ENCODE measurements around the gene SLC16A6.
A peak's percentile ranks its signal among the peaks of the same experiment; 100 is the strongest.
"Not testable (repeated sequence)": the region's sequence is repeated elsewhere in the genome, so short reads cannot be mapped to it uniquely, and the experiment has no call there.

SLC16A6 gene

GRCh38 chr17:68310152-68310551 lies 19.2 kb upstream of the SLC16A6 start:
- peak; percentile 67 for DNase-seq

GRCh38 chr17:68309066-68309670 lies 18.2 kb upstream of the SLC16A6 start:
- not testable (repeated sequence) for DNase-seq

- not testable (repeated sequence) for DNase-seq
These were observed 17.6 kb upstream of the SLC16A6 start for GRCh38 chr17:68308486-68308885.

DNA sequence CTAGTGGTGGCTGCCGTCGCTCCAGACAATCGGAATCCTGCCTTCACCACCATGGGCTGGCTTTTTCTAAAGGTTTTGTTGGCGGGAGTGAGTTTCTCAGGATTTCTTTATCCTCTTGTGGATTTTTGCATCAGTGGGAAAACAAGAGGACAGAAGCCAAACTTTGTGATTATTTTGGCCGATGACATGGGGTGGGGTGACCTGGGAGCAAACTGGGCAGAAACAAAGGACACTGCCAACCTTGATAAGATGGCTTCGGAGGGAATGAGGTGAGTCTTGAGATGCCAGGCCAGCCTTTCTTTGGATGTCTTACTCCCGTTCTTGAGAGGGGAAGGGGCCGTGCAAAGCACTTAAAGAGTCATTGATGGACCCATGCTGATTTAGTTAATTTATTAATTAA lies 16.5 kb upstream of the SLC16A6 start:
- no peak for DNase-seq

DNA sequence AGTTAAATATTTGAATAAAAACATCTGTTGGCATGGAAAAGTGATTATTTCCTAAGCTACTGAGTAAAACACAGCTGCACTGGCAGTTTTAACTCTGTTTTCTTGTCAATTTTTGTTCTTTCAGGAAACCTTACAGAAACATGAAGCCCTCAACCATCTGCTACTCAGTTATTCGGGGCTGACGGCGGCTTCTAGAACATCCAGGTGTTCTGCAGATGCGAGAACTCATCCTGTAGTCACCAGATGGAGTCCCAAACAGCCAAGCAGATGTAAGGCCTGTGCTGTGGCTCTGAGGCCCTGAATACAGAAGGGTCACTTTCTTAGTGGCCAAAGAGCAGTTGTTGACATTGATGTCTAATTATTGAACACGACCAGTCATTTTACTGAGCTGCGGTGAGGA lies 15.9 kb upstream of the SLC16A6 start:
- DNase-seq: no peak

DNA sequence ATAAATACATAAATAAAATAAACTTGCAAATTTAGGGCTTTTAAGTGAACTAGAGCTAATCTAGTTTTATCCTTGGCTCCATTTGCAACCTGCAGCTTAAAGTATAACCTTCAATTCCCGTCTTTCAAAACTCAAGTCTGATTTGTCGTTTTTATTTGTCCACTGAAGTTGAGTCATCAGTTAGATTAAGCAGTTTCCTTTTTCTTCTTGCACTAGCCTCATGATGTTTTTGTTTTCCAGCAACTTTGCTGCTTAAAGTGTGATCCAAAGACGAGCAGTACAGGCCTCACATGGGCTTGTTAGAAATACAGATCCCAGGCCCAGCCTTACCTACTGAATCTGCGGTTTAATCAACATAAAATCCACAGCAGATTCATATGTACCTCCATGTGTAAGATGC lies 14.2 kb upstream of the SLC16A6 start:
- no peak for DNase-seq

- no peak for DNase-seq
These were observed 13.8 kb upstream of the SLC16A6 start for GRCh38 chr17:68304706-68305105.

GRCh38 chr17:68302666-68303065 lies 11.7 kb upstream of the SLC16A6 start:
- DNase-seq: no peak

DNA sequence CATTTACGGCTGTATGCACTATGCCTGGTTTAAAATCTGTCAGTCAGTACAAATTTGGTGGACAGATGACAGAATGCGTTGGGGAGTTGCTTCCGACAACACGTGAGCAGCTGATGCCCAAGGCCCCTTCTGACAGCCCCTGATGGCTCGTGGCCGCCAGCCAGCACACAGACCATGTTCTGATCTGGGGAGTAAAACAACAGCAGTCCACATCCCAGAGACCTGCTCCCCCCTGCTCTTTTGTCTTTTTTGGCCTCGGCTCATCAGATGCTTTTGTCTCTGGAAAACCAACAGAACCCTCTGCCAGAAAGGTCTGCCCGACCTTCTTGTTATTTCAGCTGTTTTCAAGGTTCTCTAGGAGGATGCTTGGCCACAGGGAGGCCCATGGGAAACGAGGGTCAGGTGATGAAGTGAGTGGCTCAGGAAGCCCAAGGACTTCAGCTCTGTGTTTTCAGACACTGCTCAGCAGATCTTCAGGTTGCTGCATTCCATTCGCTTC lies 11.2 kb upstream of the SLC16A6 start:
- DNase-seq: no peak

DNA sequence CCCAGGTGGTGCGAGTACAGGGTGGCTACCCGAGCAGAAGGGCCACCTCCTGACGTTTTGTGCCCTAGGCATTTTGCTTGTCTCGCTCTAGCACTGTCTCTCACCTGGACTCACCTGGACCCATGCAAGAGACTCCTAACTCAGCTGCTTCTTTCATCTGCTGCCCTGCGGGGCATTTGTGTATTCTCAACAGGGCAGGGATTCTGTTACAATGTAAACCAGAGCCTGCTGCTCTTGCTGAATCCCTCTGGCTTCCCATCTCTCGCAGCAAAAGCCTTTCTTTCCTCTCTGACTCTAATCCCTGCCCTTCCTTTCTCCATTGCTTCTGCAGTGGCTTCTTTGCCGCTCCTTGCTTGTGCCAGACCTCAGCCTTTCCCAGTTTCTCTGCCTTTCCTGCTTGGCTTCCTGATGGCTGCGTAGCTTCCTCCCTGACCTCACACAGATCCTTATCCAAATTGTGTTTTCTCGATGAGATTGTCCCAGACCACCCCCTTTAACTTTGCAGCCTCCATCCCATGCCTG lies 10.6 kb upstream of the SLC16A6 start:
- no peak for DNase-seq

- no peak for DNase-seq
These were observed 8.9 kb upstream of the SLC16A6 start for GRCh38 chr17:68299817-68300216.

GRCh38 chr17:68298601-68299000 lies 7.7 kb upstream of the SLC16A6 start:
- no peak for DNase-seq

DNA sequence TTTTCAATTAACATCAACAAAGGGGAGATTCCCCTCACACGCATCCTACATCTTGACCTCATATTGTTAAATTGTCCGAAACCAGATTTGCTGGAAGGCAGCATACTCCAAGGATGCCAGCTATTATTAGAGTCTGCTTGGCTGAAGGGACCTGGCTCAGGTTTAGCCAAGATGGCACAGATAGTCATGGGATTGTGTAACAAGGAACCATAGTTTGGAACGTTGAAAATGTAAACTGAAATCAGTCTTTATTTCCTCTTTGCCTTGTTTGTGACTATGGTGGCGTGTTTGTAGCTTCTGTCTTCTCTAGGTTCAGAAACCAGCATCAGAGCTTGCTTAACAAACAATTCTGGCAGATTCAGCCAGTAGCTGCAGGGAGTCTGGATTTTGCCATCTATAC lies 6.3 kb upstream of the SLC16A6 start:
- DNase-seq: no peak

DNA sequence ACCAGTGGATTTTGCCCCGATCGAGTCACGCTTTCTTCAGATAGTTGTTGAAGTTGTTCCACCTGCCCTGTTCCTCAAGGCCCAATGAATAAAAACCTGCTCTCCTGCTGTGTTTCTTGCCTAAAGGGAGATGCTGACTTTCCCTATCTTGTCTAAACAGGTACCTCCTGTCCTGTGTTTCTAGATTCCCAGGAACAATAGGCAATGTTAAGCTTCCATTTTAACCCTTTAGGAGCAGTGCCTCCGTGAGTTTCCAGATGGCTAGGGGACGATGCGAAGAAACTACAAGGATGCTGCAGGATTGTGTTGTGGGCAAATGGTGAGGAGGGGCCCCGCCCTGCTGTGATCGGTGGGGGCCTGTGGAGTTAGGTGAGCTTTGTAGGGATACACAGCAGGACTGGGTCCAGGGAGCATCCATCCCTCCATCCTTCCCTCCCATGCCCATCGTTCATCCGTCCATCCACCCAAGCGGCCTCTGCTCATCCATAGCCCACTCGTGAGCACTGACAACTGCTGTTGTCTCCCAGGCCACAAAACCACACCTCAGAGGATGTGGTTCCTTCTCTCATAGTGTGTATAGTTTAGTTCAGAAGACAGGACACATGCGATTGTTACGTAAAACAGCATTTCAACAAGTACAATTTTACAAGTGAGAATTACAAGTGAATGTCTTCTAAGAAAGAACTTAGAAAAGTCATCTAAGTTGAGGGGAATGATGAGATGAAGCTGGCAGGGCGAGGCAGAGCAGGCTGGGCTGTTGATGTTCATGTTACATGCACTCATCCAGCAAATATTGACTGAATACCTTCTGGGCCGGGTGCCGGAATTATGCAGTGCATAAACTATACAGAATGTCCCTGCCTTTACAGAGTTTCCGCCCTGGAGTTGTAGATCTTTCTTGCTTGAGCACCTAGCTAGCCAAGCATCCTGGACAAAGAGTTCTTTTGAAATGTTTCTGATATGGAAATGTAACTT lies 5.6 kb upstream of the SLC16A6 start:
- DNase-seq: peak; percentile 78

- peak; percentile 80 for DNase-seq
These were observed 4.2 kb upstream of the SLC16A6 start for GRCh38 chr17:68295086-68295485.

GRCh38 chr17:68294617-68295016 lies 3.7 kb upstream of the SLC16A6 start:
- no peak for DNase-seq

DNA sequence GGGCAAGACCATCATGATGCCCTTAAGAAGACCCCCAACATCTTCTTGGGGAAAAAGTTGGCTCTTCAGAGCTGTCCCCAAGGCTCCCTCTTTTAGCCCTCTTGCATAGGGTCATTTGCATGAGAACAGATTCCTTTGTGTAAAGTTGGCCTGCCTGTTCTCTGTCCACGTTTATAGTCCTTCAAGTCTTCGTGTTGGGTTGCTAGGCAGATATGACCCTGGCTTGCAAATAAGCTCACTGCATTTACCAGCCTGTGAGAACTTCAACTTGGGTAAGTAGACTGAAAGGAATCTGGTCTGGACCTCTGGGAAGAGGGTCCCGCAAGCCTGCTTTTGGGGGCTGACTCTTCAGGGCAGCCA lies 3.2 kb upstream of the SLC16A6 start:
- DNase-seq: no peak

DNA sequence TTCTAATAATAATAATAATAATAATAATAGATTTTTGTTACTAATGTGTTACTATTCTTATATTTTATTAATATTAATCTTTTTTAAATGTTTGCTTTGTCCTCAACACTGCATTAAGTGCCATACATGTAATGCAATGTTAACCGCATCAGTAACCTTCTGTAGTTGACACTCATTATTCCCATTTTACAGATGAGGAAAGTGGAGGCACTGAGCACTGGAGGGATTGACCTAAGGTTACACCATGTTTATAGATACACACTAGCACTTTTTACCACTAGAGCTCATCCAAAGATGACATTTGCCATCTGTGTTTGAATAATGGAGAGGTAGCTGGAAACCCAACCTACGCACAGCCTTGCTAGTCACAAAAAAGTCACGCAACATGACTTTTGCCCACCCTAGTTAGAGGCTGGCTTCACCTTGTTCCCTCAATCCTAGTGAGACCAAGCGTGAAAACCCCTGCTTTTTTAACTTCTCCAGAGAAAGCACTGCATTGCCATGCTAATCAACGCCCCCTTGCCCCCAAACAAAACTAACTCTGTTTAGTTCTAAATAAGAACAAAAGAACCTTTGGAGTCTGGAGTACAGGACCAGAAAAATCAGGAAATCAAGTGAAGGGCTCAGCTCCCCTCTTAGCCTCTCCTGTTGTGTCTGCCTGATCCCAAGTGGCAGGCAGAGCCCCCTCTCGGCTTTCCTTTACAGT lies 2.7 kb upstream of the SLC16A6 start:
- DNase-seq: no peak

GRCh38 chr17:68292689-68293040 lies 1.7 kb upstream of the SLC16A6 start:
- DNase-seq: no peak

DNA sequence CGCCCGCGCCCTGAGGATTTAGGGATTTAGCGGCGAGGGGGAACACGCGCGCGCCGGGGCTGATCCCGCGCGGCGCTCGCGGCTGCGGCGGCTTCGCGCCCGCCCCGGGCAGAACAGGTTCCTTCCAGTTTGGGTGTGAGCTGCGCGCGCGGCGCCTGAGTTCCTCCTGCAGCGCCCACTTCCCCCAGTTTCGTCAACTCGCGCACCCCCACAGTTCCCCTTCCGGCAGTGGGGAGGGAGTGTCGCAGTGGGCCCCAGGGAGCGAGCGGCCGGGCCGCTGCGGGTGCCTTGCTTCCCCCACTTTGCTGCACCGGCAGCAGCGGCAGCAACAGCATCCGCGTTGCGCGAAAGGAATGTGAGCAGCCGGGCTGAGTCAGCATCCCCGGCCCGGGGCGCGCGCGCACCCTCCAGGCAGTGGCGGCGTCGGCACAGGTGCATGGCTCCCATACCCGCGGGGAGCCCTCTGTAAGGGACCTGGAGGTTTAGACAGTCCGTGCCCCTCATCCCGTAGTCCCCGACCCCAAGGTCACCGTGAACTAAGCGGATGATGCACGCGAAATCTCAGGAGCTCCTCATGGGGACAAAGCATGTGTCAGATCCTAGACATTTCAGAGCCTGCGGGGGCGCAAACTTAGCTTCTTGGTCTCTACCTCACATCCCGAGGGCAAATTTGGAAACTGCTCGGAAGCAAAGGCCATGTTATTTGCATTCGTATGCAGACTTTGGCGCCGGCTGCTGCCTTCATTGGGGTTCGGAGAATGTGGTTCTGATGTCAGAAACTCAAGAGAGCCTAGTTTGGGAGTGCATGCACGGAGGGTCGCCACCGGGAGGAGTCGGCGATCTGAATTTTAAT lies 1.1 kb upstream of the SLC16A6 start:
- peak; percentile 96 for DNase-seq

DNA sequence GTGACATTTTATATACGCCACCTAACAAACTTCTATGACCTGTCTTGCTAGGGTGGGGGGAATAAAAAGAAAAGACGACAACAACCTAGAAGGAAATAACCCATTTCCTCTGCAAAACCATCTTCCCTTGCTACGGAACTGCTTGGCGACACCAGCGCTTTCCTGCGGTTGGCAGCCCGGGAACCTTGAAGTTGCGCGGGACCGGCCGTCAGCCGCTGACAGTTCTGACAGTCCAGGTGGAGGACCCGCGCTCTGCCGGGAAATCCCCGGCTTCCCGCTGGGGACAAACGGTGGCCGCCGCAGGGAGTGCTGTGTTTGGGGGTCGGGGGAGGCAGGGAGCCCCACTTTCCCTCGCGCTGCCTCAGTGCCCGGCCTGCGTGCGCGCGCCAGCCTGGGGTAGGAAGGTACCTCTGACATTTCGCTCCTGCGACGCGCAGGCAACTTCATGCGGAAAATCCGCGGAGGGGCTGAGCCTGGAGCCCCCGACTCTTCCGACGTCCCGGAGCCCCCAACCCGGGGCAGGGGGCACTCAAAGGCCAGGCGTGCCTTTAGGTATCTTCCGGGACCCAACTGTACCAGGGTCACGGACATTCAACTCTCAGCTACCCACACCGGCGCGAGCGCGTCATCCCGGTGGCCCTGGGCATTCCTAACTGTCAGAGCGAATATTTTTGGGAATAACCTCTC lies 516 bp downstream of the SLC16A6 start:
- peak; percentile 86 for DNase-seq

DNA sequence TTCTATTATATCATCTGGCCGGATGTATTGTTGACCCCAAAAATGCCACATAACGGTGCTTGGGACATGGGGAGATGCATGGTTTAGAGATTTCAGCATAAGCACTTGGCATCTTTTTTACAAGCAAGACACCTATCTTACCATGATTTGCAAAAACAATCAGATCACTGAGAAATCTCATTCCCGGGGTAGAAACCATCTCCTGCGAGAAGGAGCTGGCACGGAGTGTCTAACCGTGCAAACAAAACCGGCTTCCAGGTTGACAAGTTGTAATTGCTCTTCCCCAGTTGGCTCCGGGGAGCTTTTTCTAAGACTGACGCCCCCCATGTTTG lies 1.0 kb downstream of the SLC16A6 start:
- no peak for DNase-seq
